Measurements from ENCODE around the gene GPC5. TPM values are rescaled to one million over a fixed set of nuclear protein-coding genes. Genes with fewer than 3 reads are reported as not detected.

GPC5 gene
- total and polyA plus RNA-seq, 3 donors from 2014 or later: 11.5 to 81.8 (median 52.1) TPM

GRCh38 chr13:91533354-91533753 is 134.9 kb downstream of the GPC5 start:
- 30 to 49% methylated on average over 2 of the region's 2 CpGs for WGBS, 2 donors
- intact Hi-C loops (cut with DNase I; ENCODE audit: low total_unique reads): no loop called here
- H3K4me1 ChIP-seq: no peaks in the 10 kb centered on the region
- H3K9me3 ChIP-seq: no peaks in the 10 kb centered on the region
- H3K27me3 ChIP-seq: no peaks in the 10 kb centered on the region
- TF ChIP-seq POLR2A (IDR thresholded peaks at IDR 0.05) (no peak), CTCF (IDR thresholded peaks at IDR 0.05) (no peak)
- DNase-seq: peak; percentile 58
- H3K27ac ChIP-seq: peak overlapping the region in 1 of 2 donors; percentile 8
- H3K4me3 ChIP-seq: no peak overlapping the region
- H3K36me3 ChIP-seq (ENCODE audit: low read depth, missing control alignments): no peaks in the 10 kb centered on the region

GRCh38 chr13:91534996-91535395 is 136.6 kb downstream of the GPC5 start:
- 91 to 92% methylated on average over 2 of the region's 2 CpGs for WGBS, 2 donors
- intact Hi-C loops (cut with DNase I; ENCODE audit: low total_unique reads): no loop called here
- H3K27ac ChIP-seq: no peak overlapping the region

GRCh38 chr13:91537376-91537775 is 139.0 kb downstream of the GPC5 start:
- no peak for DNase-seq
- 88 to 89% methylated on average over 2 of the region's 2 CpGs for WGBS, 2 donors
- no peak overlapping the region for H3K4me3 ChIP-seq
- no peak overlapping the region for H3K27ac ChIP-seq
- H3K4me1 ChIP-seq: no peaks in the 10 kb centered on the region
- H3K27me3 ChIP-seq: no peaks in the 10 kb centered on the region
- TF ChIP-seq CTCF (IDR thresholded peaks at IDR 0.05) (no peak), POLR2A (IDR thresholded peaks at IDR 0.05) (no peak)
- no peaks in the 10 kb centered on the region for H3K9me3 ChIP-seq
- no peaks in the 10 kb centered on the region for H3K36me3 ChIP-seq (ENCODE audit: low read depth, missing control alignments)
- intact Hi-C loops (cut with DNase I; ENCODE audit: low total_unique reads): no loop called here

More at GRCh38 chr13:91534996-91535395, 136.6 kb downstream of the GPC5 start:
- H3K4me3 ChIP-seq: no peak overlapping the region
- TF ChIP-seq POLR2A (IDR thresholded peaks at IDR 0.05): no peak
- no peak for TF ChIP-seq CTCF (IDR thresholded peaks at IDR 0.05)
- DNase-seq: no peak
- no peaks in the 10 kb centered on the region for H3K27me3 ChIP-seq
- no peaks in the 10 kb centered on the region for H3K36me3 ChIP-seq (ENCODE audit: low read depth, missing control alignments)
- H3K4me1 ChIP-seq: no peaks in the 10 kb centered on the region
- H3K9me3 ChIP-seq: no peaks in the 10 kb centered on the region

GRCh38 chr13:91539286-91540157 is 141.1 kb downstream of the GPC5 start:
- Histone ChIP-seq H3K27me3 (no peaks in the 10 kb centered on the region), H3K4me3 (no peak overlapping the region), H3K4me1 (no peaks in the 10 kb centered on the region), H3K9me3 (no peaks in the 10 kb centered on the region), H3K36me3 (ENCODE audit: low read depth, missing control alignments) (no peaks in the 10 kb centered on the region), H3K27ac (no peak overlapping the region)
- WGBS, 2 donors: 68 to 80% methylated on average over 3 of the region's 3 CpGs
- TF ChIP-seq POLR2A (IDR thresholded peaks at IDR 0.05) (no peak), CTCF (IDR thresholded peaks at IDR 0.05) (no peak)
- no peak for DNase-seq
- intact Hi-C loops (cut with DNase I; ENCODE audit: low total_unique reads): no loop called here

Data from testis (tissue), 3 donors.